Large intestine (tissue), 3 donors: ENCODE data around the gene CILP. TPM values are rescaled to one million over a fixed set of nuclear protein-coding genes. Genes with fewer than 3 reads are reported as not detected.

Experiments used
- DNase-seq, 2 donors: peaks; one replicate each; pipeline versions ENCODE4 v3.0.0 to v3.0.0-alpha.2; 2013
- H3K27ac ChIP-seq: one replicate; pipeline ENCODE4 v1.5.1; 2013; ENCODE audit warnings: low read length
- H3K27me3 ChIP-seq: 2 replicates; pipeline ENCODE4 v1.6.1; 2013; ENCODE audit warnings: low read length; ENCODE audit not compliant: control insufficient read depth, insufficient read depth
- H3K36me3 ChIP-seq: 2 replicates; pipeline ENCODE4 v1.6.1; 2013; ENCODE audit warnings: low read length; ENCODE audit not compliant: control insufficient read depth, insufficient read depth
- H3K4me1 ChIP-seq: one replicate; pipeline ENCODE4 v1.6.1; 2013; ENCODE audit warnings: low read length; ENCODE audit not compliant: control insufficient read depth, insufficient read depth
- H3K4me3 ChIP-seq: one replicate; pipeline ENCODE4 v1.5.1; 2013; ENCODE audit warnings: low read length
- H3K9me3 ChIP-seq: one replicate; pipeline ENCODE4 v1.6.1; 2013; ENCODE audit warnings: mild to moderate bottlenecking, low read depth, low read length, moderate library complexity; ENCODE audit not compliant: control insufficient read depth
- WGBS: methylation state at CpG from one replicate; pipeline ENCODE4 v1.1.5; 2013; ENCODE audit warnings: low lambda C conversion rate; ENCODE audit not compliant: insufficient coverage; 5-methylcytosine and 5-hydroxymethylcytosine counted together
- polyA plus RNA-seq: library from polyadenylated mRNA; unstranded; fragments of 120-200 nt; gene quantifications from one replicate; pipeline ENCODE4 v1.2.1, GENCODE V29; 2013

The CILP gene
- polyA plus RNA-seq, 1 donor, result 2.8 TPM

GRCh38 chr15:65180167-65180566 is 31.1 kb downstream of the CILP start:
- Histone ChIP-seq H3K4me1 (peaks cover 6% of the 10 kb centered on the region), H3K9me3 (no peaks in the 10 kb centered on the region), H3K36me3 (peaks cover 33% of the 10 kb centered on the region), H3K27me3 (no peaks in the 10 kb centered on the region), H3K27ac (no peak overlapping the region), H3K4me3 (no peak overlapping the region)
- WGBS, result 39% methylated on average over 2 of the region's 3 CpGs
- DNase-seq, result peak in 1 of 2 donors; percentile 41

GRCh38 chr15:65177901-65178300 is 33.4 kb downstream of the CILP start:
- H3K9me3 ChIP-seq, result no peaks in the 10 kb centered on the region
- WGBS, result 29% methylated on average over 1 of the region's 1 CpG
- no peak overlapping the region for H3K4me3 ChIP-seq
- H3K4me1 ChIP-seq, result peaks cover 5% of the 10 kb centered on the region
- peak in 1 of 2 donors; percentile 22 for DNase-seq
- no peaks in the 10 kb centered on the region for H3K27me3 ChIP-seq
- peaks cover 39% of the 10 kb centered on the region for H3K36me3 ChIP-seq
- no peak overlapping the region for H3K27ac ChIP-seq

GRCh38 chr15:65176056-65176455 is 35.2 kb downstream of the CILP start:
- H3K27me3 ChIP-seq, result no peaks in the 10 kb centered on the region
- no peaks in the 10 kb centered on the region for H3K9me3 ChIP-seq
- H3K4me3 ChIP-seq, result no peak overlapping the region
- DNase-seq, result no peak
- peaks cover 46% of the 10 kb centered on the region for H3K36me3 ChIP-seq
- no peaks in the 10 kb centered on the region for H3K4me1 ChIP-seq
- no peak overlapping the region for H3K27ac ChIP-seq

- H3K27me3 ChIP-seq, result no peaks in the 10 kb centered on the region
- 83% methylated on average over 2 of the region's 5 CpGs for WGBS
- no peak overlapping the region for H3K27ac ChIP-seq
- no peaks in the 10 kb centered on the region for H3K9me3 ChIP-seq
- H3K4me1 ChIP-seq, result no peaks in the 10 kb centered on the region
- DNase-seq, result no peak
- peaks cover 49% of the 10 kb centered on the region for H3K36me3 ChIP-seq
- H3K4me3 ChIP-seq, result no peak overlapping the region
Observed at GRCh38 chr15:65175511-65175910, 35.8 kb downstream of the CILP start.

GRCh38 chr15:65174509-65174908 is 36.8 kb downstream of the CILP start:
- Histone ChIP-seq H3K9me3 (no peaks in the 10 kb centered on the region), H3K27me3 (no peaks in the 10 kb centered on the region), H3K27ac (no peak overlapping the region), H3K4me1 (no peaks in the 10 kb centered on the region), H3K36me3 (peaks cover 53% of the 10 kb centered on the region), H3K4me3 (no peak overlapping the region)
- no CpG with 5 or more reads among the region's 5 CpGs for WGBS
- no peak for DNase-seq

GRCh38 chr15:65172531-65172930 is 38.7 kb downstream of the CILP start:
- Histone ChIP-seq H3K27me3 (no peaks in the 10 kb centered on the region), H3K4me3 (no peak overlapping the region), H3K27ac (no peak overlapping the region), H3K9me3 (no peaks in the 10 kb centered on the region), H3K36me3 (peaks cover 47% of the 10 kb centered on the region), H3K4me1 (no peaks in the 10 kb centered on the region)
- DNase-seq, result no peak
- WGBS, result no CpG with 5 or more reads among the region's 5 CpGs

GRCh38 chr15:65171428-65171827 is 39.8 kb downstream of the CILP start:
- H3K27ac ChIP-seq, result no peak overlapping the region
- H3K9me3 ChIP-seq, result no peaks in the 10 kb centered on the region
- peaks cover 36% of the 10 kb centered on the region for H3K36me3 ChIP-seq
- no peak overlapping the region for H3K4me3 ChIP-seq
- no peak for DNase-seq
- 97% methylated on average over 4 of the region's 5 CpGs for WGBS
- H3K27me3 ChIP-seq, result no peaks in the 10 kb centered on the region
- H3K4me1 ChIP-seq, result no peaks in the 10 kb centered on the region

- H3K36me3 ChIP-seq, result peaks cover 42% of the 10 kb centered on the region
- no peak overlapping the region for H3K27ac ChIP-seq
- no peak for DNase-seq
- no peak overlapping the region for H3K4me3 ChIP-seq
- no peaks in the 10 kb centered on the region for H3K27me3 ChIP-seq
- no peaks in the 10 kb centered on the region for H3K9me3 ChIP-seq
- WGBS, result no CpG with 5 or more reads among the region's 2 CpGs
- H3K4me1 ChIP-seq, result no peaks in the 10 kb centered on the region
Observed at GRCh38 chr15:65165875-65166274, 45.4 kb downstream of the CILP start.

- Histone ChIP-seq H3K9me3 (no peaks in the 10 kb centered on the region), H3K4me1 (no peaks in the 10 kb centered on the region), H3K27ac (no peak overlapping the region), H3K4me3 (no peak overlapping the region), H3K27me3 (no peaks in the 10 kb centered on the region), H3K36me3 (peaks cover 34% of the 10 kb centered on the region)
- no peak for DNase-seq
- 100% methylated on average over 1 of the region's 1 CpG for WGBS
Observed at GRCh38 chr15:65164139-65164538, 47.1 kb downstream of the CILP start.

- peaks cover 41% of the 10 kb centered on the region for H3K36me3 ChIP-seq
- H3K27ac ChIP-seq, result no peak overlapping the region
- H3K27me3 ChIP-seq, result no peaks in the 10 kb centered on the region
- no peak for DNase-seq
- H3K4me1 ChIP-seq, result no peaks in the 10 kb centered on the region
- WGBS, result 100% methylated on average over 1 of the region's 4 CpGs
- H3K9me3 ChIP-seq, result no peaks in the 10 kb centered on the region
- H3K4me3 ChIP-seq, result no peak overlapping the region
Observed at GRCh38 chr15:65163041-65163440, 48.2 kb downstream of the CILP start.

GRCh38 chr15:65156692-65157091 is 54.6 kb downstream of the CILP start:
- no peak overlapping the region for H3K4me3 ChIP-seq
- H3K4me1 ChIP-seq, result no peaks in the 10 kb centered on the region
- no peaks in the 10 kb centered on the region for H3K27me3 ChIP-seq
- no peak for DNase-seq
- no peak overlapping the region for H3K27ac ChIP-seq
- H3K36me3 ChIP-seq, result peaks cover 61% of the 10 kb centered on the region
- no CpG with 5 or more reads among the region's 5 CpGs for WGBS
- no peaks in the 10 kb centered on the region for H3K9me3 ChIP-seq
